ELR (cell line): ENCODE data around the gene DLL3.

Source experiments
- DNase-seq: peaks from one replicate; pipeline ENCODE4 v3.0.0-alpha.2; 2015; ENCODE audit warnings: low read depth

Gene DLL3

DNA sequence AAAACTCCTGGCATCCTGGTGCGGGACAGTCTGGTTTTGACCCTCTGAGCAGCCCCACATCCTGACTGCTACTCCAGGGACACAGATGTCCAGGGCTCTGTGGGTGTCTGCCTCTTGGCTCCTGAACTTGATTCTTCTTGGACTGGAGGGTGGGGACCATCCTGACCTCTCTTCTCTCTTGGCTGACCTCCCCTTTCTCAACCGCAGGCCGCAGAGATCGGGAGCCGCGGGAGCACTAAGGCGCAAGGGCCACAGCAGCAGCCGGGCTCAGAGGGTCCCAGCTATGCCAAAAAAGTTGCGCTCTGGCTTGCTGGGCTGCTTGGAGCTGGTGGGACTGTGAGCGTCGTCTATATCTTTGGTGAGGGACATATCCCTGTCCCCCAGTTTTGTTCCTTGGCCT is 17.1 kb upstream of the DLL3 start:
- no peak for DNase-seq

DNA sequence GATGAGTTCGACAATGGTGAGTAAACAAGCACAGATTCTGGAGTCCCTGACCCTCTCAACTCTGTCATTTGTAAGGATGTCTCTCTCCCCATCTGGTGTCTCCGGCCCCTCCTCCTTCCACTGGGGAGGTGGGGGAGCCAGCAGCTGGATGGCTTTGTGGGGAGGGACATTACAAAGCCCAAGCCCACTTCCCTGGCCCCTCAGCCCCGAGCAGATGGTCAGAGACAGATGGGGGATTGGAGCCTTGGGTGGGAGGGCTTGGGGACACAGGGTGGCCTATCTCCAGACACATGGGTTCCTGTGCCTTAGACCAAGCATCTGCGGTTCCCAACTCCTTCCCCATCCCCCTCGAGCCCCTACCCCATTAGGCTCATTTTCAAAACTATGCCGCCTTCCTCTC is 15.6 kb upstream of the DLL3 start:
- DNase-seq = no peak

DNA sequence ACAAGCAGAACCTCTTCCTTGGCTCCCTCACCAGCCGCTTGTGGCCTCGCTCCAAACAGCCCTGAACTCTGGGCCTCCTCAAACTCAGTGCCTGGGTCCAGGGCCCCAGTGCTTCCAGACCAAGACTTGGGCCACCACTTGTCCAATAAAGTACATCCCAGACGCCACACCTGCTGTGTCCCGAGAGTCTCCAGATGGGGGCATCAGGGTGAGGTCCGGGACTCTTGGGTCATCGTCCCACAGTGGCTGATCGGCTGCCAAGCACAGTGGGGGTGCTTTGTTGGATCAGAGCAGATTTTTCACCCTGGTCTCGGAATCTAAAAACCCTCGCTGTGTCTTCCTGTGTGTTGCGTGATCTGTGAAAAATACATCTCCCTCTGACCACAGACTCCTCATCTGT is 9.0 kb upstream of the DLL3 start:
- DNase-seq = no peak

DNA sequence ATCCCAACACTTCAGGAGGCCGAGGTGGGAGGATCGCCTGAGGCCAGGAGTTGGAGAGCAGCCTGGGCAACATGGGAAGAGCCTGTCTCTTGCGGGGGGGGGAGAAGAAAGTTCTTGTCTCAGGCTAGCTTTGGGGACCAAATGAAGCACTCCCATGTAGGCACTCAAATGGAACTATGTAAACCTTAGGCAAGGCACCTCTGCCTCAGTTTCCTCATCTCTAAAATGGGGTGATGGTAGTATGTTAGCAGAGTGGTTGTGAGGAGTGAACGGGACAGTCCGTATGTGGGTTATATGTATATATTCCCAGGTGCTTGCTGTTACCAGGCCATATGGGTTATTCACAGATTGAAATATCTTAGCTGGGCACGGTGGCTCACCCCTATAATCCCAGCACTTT is 6.5 kb upstream of the DLL3 start:
- DNase-seq = no peak

DNA sequence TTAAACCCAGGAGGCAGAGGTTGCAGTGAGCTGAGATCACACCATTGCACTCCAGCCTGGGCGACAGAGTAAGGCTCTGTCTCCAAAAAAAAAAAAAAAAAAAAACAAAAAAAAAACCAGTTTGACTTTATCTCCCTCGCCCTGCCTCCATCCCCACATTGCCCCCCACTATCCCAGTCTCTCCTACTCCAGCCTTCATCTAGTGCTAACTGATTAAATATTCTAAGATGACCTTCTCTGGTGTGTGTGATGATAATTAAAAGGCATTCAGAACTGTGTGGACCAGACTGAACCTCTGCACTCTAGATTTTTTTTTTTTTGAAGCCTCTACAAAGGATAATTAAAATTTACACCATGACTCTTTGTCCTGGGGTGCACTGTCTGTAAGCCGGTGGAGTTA is 6.0 kb upstream of the DLL3 start:
- no peak for DNase-seq

DNA sequence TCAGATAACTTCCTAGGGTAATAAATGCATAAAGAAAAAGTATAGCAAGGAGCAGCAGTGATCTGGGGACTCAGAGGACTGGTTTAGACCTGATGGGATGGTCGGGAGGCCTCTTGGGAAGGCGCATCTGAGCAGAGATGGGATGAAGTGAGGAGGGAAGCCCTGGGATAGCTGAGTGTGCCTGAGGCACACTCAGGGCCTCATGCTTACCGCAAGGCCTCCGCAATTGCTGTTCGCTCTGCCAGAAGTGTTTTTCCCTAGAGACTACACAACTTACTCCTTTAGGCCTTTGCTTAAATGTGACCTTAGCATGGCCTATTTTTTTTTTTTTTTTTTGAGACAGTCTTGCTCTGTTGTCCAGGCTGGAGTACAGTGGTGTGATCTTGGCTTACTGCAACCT is 4.1 kb upstream of the DLL3 start:
- DNase-seq = no peak

DNA sequence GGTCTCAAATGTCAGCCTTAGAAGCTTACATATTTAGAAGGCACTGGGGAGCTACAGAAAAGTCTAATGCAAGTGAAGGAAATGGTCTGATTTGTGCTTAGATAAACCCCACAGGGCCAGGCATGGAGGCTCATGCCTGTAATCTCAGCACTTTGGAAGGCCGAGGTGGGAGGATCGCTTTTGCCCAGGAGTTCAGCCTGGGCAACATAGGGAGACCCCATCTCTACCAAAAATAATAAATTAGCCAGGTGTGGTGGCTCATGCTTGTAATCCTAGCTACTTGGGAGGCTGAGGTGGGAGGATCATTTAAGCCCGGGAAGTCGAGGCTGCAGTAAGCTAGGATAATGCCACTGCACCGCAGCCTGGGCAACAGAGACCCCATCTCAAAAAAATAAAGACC is 2.7 kb upstream of the DLL3 start:
- DNase-seq = no peak

DNA sequence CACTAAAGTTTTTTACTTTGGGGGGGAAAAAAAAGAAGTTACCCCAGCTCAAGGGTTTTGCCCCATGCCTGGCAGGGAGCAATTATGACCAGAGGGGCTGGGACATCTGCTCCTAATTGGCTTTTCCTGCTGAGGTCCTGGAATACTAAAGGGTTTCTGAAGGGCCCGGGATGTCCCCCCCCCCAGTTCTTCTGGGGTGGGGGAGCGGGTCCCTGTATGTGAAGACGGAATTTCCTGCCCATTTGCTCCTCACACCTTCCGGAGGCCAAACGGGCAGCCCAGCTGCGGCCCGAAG is 1.1 kb upstream of the DLL3 start:
- DNase-seq = no peak

DNA sequence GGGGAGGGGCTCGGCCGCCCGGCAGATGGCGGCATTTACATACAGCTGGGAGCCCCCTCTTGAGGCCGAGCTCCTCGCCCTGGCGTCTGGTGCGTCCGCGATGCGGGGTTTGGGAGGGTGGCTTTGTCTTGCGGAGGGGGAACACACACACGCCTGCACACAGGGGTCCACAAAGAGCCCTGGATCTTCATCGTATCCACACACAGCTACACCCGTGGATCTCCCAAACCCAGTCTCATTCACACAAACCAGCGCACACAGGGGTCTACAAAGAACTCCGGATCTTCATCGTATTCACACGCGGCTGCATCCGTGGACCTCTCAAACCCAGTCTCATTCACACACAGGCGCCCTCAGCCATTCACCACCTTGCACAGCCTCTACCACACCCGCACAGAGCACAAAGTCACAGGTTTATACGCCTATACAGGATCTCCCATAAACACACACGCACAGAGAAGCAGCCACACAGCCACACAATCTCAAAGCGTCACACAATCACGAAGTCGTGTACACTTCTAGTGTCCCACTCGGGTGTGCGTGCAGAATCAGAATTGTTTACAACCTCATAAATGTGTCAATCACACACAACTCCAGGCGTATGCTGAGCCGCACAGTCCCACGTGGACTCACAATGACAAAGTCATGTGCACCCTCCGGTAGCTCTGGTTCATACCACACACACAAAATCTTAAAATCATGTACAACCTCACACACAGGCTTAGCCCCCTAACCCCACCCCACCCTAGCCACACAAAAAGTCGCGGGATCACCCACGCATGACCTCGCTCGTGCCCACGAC is 550 bp upstream of the DLL3 start:
- peak; percentile 49 for DNase-seq

DNA sequence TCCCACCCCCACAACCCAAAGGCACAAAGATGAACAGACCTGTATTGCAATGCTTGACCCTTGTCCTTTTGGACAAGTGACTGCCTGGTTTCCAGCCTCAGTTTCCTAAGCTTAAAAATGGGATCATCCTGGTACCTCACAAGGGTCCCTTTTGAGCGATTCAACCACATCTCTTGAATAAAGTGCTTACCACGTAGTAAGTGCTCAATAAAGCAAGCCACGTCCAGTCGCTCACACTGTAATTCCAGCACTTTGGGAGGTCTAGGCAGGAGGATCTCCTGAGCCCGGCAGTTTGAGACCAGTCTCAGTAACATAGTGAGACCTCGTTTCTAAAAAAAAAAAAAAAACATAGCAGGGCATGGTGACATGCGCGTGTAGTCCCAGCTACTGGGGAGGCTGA is 1.2 kb downstream of the DLL3 start:
- no peak for DNase-seq

DNA sequence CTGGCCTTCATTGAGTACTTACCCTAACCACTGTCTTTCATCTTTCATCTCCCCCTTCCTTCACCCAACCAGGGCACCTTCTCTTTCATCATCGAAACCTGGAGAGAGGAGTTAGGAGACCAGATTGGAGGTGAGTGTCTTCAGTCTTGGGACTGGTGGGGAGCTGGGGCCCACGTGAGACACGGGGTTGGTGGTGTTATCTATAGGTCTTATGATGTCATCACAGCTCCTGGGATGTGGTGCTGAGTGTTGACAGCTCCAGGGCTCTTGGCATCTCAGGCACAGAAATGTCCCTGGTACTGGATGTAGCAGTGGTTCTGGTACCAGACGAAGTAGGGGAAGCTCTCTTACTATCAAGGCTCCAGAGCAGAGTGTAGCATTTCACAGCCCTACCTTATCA is 1.8 kb downstream of the DLL3 start:
- no peak for DNase-seq

DNA sequence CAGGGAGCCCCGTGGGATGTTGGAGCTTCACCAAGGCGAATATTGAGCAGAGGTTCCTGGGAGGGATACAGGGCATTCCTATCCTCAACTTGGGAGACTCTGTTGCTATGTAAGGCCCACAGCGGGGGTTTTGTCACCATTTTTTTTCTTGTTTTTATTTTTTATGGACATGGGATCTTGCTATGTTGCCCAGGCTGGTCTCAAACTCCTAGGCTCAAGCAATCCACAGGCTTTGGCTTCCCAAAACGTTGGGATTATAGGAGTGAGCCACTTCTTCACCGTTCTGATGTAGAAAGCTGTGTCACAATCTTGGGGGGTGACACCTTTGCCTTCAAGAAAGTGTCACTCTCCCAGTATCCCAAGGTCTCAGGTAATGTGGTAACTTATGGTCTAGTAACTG is 2.6 kb downstream of the DLL3 start:
- no peak for DNase-seq

DNA sequence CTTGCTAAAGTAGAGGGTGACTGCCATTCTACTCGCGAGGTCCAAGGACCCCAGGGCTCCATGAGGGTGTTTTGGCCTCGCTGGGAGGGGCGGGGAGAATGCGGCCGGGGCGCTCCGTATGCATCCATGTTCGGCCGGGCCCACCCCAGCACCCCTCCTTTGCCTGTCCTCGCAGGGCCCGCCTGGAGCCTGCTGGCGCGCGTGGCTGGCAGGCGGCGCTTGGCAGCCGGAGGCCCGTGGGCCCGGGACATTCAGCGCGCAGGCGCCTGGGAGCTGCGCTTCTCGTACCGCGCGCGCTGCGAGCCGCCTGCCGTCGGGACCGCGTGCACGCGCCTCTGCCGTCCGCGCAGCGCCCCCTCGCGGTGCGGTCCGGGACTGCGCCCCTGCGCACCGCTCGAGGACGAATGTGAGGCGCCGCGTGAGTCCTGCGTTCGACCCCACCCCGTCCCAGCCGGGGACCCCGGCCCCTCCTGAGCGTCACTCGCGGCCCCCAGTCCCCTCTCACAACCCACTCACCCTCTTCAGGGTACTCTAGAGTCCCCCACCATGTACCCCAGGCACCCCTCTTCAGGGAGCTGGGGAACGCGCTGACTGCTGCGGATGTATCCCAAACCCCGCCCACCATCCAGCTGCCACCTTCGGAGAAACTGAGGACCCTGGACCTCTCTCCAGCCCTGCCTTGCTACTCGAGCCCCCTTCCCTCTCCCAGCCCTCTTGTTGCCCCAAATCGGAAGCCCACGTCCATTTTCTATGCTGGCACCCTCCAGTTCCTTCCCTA is 4.1 kb downstream of the DLL3 start:
- peak; percentile 62 for DNase-seq

DNA sequence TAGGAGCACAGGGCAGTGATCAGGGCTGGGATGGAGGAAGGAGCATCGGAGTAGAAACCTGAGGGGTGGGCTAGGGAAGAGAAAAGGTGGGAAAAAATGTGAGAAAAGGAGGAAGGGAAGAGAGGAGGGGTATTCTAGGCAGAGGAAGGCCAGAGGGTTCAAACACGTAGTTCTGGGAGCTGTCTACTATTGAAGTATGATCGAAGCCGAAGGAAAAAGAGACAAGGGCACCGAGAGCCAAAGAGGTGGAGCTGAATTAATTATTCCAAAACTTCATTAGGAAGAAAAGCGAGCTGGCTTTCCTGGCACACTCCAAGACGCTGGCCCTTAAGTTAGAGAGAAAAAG is 7.8 kb downstream of the DLL3 start:
- DNase-seq = no peak

DNA sequence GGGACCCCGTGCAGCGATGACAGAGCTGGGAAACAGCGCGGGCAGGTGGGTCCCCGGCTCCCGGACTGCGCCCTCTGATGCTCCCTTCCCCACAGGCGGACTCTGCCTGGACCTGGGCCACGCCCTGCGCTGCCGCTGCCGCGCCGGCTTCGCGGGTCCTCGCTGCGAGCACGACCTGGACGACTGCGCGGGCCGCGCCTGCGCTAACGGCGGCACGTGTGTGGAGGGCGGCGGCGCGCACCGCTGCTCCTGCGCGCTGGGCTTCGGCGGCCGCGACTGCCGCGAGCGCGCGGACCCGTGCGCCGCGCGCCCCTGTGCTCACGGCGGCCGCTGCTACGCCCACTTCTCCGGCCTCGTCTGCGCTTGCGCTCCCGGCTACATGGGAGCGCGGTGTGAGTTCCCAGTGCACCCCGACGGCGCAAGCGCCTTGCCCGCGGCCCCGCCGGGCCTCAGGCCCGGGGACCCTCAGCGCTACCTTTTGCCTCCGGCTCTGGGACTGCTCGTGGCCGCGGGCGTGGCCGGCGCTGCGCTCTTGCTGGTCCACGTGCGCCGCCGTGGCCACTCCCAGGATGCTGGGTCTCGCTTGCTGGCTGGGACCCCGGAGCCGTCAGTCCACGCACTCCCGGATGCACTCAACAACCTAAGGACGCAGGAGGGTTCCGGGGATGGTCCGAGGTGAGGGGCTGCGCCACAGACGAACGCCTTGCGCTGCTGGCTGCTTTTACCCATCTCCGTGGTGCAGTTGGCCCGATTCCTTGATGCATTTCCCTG is 8.4 kb downstream of the DLL3 start:
- peak; percentile 67 for DNase-seq

DNA sequence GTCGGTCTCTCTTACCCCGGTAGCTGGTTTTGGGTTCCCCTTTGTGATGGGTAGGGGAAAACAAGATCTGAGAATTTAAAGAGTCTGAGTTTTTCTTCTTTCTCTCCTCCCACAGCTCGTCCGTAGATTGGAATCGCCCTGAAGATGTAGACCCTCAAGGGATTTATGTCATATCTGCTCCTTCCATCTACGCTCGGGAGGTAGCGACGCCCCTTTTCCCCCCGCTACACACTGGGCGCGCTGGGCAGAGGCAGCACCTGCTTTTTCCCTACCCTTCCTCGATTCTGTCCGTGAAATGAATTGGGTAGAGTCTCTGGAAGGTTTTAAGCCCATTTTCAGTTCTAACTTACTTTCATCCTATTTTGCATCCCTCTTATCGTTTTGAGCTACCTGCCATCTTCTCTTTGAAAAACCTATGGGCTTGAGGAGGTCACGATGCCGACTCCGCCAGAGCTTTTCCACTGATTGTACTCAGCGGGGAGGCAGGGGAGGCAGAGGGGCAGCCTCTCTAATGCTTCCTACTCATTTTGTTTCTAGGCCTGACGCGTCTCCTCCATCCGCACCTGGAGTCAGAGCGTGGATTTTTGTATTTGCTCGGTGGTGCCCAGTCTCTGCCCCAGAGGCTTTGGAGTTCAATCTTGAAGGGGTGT is 9.1 kb downstream of the DLL3 start:
- no peak for DNase-seq

DNA sequence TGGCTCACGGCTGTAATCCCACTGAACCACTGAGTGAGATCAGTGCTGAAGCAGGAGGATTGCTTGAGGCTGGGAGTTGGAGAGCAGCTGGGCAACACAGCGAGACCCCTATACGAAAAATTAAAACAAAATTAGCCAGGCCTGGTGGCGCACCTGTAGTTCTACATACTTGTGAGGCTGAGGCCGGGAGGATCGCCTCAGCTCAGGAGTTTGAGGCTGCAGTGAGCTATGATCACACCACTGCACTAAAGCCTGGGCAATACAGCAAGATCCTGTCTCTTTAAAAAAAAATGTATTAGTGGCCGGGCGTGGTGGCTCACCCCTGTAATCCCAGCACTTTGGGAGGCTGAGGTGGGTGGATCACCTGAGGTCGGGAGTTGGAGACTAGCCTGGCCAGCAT is 9.9 kb downstream of the DLL3 start:
- no peak for DNase-seq

DNA sequence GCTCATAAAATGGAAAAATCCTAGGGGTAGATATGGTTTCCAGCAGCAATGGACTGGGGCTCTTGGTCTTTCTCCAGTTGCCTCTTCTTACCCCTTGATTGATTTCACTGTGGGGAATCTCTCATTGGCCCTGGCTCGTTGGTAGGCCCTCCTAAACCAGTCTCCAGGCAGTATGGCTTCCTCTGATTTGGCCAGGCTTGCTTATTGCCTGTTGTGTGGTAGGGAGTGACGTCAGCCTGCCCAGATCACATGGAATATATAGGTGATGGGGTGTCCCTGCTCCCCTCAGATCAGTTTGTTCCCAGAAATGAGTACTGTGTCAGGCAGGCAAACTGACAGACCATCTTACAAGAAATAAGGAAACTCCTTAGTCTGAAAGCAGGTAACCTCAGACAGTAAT is 10.5 kb downstream of the DLL3 start:
- no peak for DNase-seq

DNA sequence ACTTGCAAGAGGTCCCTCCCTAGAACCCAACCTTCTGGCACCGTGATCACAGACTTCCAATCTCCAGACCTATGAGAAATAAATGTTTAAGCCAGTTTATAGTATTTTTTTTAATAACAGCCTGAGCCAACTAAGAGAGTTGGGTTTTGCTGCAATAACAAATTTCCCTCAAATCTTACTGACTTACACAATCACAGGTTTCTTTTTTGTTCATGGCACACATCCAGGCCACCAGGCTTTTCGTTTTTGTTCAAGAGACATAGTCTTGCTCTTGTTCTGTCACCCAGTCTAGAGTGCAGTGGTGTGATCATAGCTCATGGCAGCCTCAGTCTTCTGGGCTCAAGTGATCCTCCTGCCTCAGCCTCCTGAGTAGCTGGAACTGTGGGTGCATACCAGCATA is 14.2 kb downstream of the DLL3 start:
- no peak for DNase-seq

DNA sequence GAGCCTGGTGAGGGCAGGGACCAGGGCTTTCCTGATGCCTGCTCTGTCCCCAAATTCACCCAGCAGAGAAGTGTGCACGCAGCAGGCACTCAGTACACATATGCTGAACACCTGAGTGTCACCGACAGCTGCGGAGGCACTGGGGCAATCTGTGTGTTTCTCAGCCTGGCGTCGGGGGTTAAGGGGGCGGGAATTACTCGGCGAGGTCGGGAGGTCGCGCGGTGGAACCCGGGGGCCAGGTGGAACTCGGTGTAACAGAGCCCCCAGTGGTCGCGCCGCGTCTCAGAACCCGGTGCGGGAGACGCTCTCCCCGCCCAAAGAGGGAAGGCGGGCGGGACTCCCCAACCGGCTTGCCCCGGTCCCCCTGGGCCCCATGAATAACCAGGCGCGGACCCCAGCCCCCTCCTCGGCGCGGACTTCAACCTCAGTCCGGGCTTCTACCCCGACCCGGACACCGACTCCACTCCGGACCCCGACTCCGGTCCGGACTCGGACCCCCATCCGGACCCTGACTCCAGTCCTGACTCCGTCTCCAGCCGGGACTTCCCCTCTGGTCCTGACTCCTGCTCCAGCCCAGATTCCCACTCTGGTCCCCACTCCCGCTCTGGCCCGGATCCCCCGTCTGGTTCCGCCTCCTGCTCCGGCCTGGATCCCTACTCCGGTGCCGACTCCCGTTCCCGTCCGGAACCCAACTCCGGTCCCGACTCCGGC is 16.2 kb downstream of the DLL3 start, which contains the start of gene SELENOV:
Gene SELENOV (plus strand): TSS at position 300 of the 711 bp plus-strand sequence. CDS start 74 bp downstream, at position 374.
- DNase-seq = no peak

DNA sequence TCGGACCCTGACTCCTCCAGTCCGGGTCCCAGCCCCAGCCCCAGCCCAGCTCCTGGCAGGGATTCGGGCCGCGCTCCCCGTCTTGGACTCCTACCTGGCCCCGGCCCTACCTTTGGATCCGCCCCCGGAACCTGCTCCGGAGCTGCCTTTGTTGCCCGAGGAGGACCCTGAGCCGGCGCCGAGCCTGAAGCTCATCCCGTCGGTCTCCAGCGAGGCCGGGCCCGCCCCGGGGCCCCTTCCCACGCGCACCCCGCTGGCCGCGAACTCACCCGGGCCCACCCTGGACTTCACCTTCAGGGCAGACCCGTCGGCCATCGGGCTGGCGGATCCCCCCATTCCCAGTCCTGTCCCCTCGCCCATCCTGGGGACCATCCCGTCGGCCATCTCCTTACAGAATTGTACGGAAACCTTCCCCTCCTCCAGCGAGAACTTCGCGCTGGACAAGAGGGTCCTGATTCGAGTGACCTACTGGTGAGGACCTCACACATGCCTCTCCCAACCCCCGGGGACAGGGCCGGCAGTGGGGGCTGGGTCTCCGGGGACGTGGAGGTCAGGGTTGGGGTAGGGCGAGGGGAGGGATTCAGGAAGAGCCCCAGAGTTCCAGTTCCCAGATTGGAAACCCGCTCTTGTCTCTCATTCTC is 16.9 kb downstream of the DLL3 start:
- no peak for DNase-seq

DNA sequence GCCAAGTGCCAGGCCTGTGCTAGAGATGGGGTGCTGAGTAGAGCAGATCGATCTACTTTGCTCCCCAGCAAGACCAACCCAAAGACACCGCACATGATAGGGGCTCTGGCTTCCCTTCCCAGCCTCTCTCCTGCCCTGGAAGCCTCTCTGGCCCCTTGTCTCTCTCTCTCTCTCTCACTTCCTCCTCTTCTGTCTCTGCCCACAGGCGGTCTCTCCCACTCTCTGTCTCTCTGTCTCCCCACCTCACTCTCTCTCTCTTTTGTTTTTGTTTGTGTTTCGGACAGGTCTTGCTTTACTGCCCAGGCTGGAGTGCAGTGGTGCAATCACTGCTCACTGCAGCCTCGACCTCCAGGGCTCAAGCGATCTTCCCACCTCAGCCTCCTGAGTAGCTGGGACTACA is 17.5 kb downstream of the DLL3 start:
- no peak for DNase-seq
